Measurements from ENCODE around the gene NTRK2.

The NTRK2 gene

DNA sequence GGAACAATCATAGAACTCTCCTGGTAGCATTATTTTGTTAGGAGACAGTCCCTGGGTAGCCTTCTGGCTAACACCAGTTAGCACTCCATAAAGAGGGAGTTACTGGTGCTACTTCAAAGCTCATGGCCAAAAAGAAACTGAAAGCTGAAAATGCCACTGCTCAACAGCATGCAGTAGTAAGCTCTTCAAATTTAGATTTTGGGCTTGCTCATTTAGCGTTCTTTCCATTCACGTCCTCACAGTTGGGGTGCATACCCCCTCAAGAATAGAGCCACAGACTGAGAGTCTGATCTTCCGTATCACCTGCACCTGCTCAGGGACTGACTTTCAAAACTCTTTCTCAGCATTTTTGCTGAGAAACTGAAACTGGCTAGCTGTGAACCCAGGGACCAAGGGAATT, 24.7 kb downstream of the NTRK2 start:
- H2AFZ ChIP-seq: no peak overlapping the region
- no peaks in the 10 kb centered on the region for H3K36me3 ChIP-seq (ENCODE audit: control insufficient read depth, insufficient read depth, low read length)
- H3K27ac ChIP-seq: no peak overlapping the region
- no peak overlapping the region for H3K4me3 ChIP-seq (ENCODE audit: low read depth, low read length)
- no peak overlapping the region for H3K9ac ChIP-seq
- no peaks in the 10 kb centered on the region for H3K9me3 ChIP-seq (ENCODE audit: control insufficient read depth, low read length)
- no peaks in the 10 kb centered on the region for H3K27me3 ChIP-seq (ENCODE audit: control insufficient read depth, insufficient read depth, low read length)
- no peak overlapping the region for H3K4me2 ChIP-seq (ENCODE audit: low read length)
- H3K4me1 ChIP-seq: no peaks in the 10 kb centered on the region
- no peaks in the 10 kb centered on the region for H3K79me2 ChIP-seq
- TF ChIP-seq CTCF (IDR thresholded peaks at IDR 0.05): no peak

DNA sequence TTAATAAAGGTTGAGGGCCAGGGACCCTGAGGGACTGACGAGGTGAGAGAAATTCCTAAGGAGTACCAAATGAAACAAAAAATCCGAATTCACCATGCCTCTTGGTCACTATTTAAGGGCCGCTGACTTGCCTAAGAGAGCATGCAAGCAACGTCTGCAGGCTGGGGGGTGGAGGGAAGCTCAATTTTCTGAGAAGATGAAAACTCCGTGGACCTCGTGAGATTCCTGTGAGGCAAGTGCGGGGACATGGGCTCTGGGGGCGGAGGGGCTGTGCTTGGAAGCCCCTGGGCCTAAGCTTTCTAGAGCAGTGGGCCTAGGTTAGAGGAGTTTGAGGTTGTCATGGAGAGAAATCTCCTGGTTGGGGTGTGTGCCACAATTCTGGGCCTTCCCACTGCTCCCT, 27.5 kb downstream of the NTRK2 start:
- no peaks in the 10 kb centered on the region for H3K36me3 ChIP-seq (ENCODE audit: control insufficient read depth, insufficient read depth, low read length)
- no peak overlapping the region for H3K27ac ChIP-seq
- no peak overlapping the region for H2AFZ ChIP-seq
- no peak overlapping the region for H3K9ac ChIP-seq
- no peak overlapping the region for H3K4me2 ChIP-seq (ENCODE audit: low read length)
- H3K9me3 ChIP-seq (ENCODE audit: control insufficient read depth, low read length): no peaks in the 10 kb centered on the region
- H3K4me3 ChIP-seq (ENCODE audit: low read depth, low read length): no peak overlapping the region
- no peaks in the 10 kb centered on the region for H3K27me3 ChIP-seq (ENCODE audit: control insufficient read depth, insufficient read depth, low read length)
- H3K79me2 ChIP-seq: no peaks in the 10 kb centered on the region
- TF ChIP-seq CTCF (IDR thresholded peaks at IDR 0.05): no peak
- H3K4me1 ChIP-seq: no peaks in the 10 kb centered on the region

DNA sequence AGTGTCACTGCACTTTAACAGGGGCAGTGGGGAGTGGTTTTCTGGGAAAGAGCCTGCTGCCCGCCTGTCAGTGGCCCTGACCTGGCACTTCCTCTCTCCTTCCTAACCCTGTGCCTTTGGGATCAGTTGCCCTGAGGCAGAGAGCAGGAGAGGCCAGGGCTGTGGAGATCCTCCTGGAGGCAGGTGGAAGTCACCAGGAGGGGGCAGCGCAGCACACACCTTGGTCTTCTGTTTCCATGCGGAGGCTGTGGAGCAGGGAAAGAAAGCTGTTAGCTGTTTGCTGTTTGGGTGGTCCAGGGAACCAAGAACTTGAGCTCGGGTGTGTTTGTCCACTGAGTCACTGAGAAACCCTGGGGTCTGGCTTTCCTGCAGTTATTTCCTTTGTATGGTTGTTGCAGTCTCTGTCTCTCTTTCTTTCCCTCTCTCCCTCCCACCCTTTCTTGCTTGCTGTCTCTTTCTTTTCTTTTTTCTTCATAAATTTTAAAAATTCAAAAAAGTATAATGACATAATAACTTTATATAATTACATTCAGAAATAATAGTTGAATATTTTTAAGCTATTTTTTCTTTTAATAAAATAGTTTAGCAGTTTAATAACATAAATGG, 28.1 kb downstream of the NTRK2 start:
- no peaks in the 10 kb centered on the region for H3K27me3 ChIP-seq (ENCODE audit: control insufficient read depth, insufficient read depth, low read length)
- no peaks in the 10 kb centered on the region for H3K36me3 ChIP-seq (ENCODE audit: control insufficient read depth, insufficient read depth, low read length)
- no peak overlapping the region for H2AFZ ChIP-seq
- no peak overlapping the region for H3K4me3 ChIP-seq (ENCODE audit: low read depth, low read length)
- no peak overlapping the region for H3K4me2 ChIP-seq (ENCODE audit: low read length)
- no peaks in the 10 kb centered on the region for H3K9me3 ChIP-seq (ENCODE audit: control insufficient read depth, low read length)
- H3K9ac ChIP-seq: no peak overlapping the region
- H3K4me1 ChIP-seq: no peaks in the 10 kb centered on the region
- peak; percentile 35 for TF ChIP-seq CTCF (IDR thresholded peaks at IDR 0.05)
- H3K79me2 ChIP-seq: no peaks in the 10 kb centered on the region
- H3K27ac ChIP-seq: no peak overlapping the region

GRCh38 chr9:84698323-84698722, 28.8 kb downstream of the NTRK2 start:
- no peaks in the 10 kb centered on the region for H3K4me1 ChIP-seq
- no peak overlapping the region for H3K9ac ChIP-seq
- H2AFZ ChIP-seq: no peak overlapping the region
- no peak for TF ChIP-seq CTCF (IDR thresholded peaks at IDR 0.05)
- no peak overlapping the region for H3K27ac ChIP-seq
- H3K36me3 ChIP-seq (ENCODE audit: control insufficient read depth, insufficient read depth, low read length): no peaks in the 10 kb centered on the region
- no peaks in the 10 kb centered on the region for H3K27me3 ChIP-seq (ENCODE audit: control insufficient read depth, insufficient read depth, low read length)
- H3K4me3 ChIP-seq (ENCODE audit: low read depth, low read length): no peak overlapping the region
- H3K79me2 ChIP-seq: no peaks in the 10 kb centered on the region
- H3K4me2 ChIP-seq (ENCODE audit: low read length): no peak overlapping the region
- H3K9me3 ChIP-seq (ENCODE audit: control insufficient read depth, low read length): no peaks in the 10 kb centered on the region

DNA sequence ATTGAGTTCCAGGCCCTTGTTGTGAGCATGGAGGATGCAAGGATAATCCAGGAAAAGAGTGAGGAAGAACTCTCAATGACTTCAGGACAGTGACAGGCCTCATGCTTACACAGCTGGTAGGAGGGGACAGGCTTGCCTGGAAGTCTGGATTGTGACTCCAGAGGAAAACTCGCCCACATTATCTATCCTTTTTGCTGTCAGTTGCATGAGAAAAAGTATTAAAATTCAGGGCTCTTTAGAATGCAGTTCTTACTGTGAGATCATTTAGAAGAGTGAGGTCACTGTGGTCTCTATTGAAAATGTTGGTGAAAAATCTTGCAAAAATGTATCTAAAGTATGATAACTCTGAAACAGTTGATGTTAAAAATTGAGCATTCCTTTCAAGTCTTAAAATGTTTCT, 30.5 kb downstream of the NTRK2 start:
- H3K27ac ChIP-seq: no peak overlapping the region
- no peaks in the 10 kb centered on the region for H3K36me3 ChIP-seq (ENCODE audit: control insufficient read depth, insufficient read depth, low read length)
- no peak overlapping the region for H3K9ac ChIP-seq
- no peaks in the 10 kb centered on the region for H3K9me3 ChIP-seq (ENCODE audit: control insufficient read depth, low read length)
- H3K4me3 ChIP-seq (ENCODE audit: low read depth, low read length): no peak overlapping the region
- H3K4me2 ChIP-seq (ENCODE audit: low read length): no peak overlapping the region
- H3K79me2 ChIP-seq: no peaks in the 10 kb centered on the region
- H3K4me1 ChIP-seq: no peaks in the 10 kb centered on the region
- no peak for TF ChIP-seq CTCF (IDR thresholded peaks at IDR 0.05)
- H3K27me3 ChIP-seq (ENCODE audit: control insufficient read depth, insufficient read depth, low read length): no peaks in the 10 kb centered on the region
- no peak overlapping the region for H2AFZ ChIP-seq
